Type B pancreatic cell (in vitro differentiated cells): Measurements from ENCODE around the gene TBC1D8. TPM values are rescaled to one million over a fixed set of nuclear protein-coding genes. Genes with fewer than 3 reads are reported as not detected.

Experiments used
- DNase-seq: peaks from one replicate; pipeline ENCODE4 v3.0.0; 2021; ENCODE audit warnings: mixed read lengths; ENCODE audit not compliant: unreplicated experiment; ENCODE audit errors: extremely low spot score
- H3K27ac Mint-ChIP-seq: 2 replicates; pipeline ENCODE4 v1.8.0; 2021; ENCODE audit warnings: mild to moderate bottlenecking, mixed read lengths
- H3K27me3 Mint-ChIP-seq: 2 replicates; pipeline ENCODE4 v1.8.0; 2021; ENCODE audit warnings: mixed read lengths
- H3K36me3 Mint-ChIP-seq: 2 replicates; pipeline ENCODE4 v1.8.0; 2021; ENCODE audit warnings: mixed read lengths
- H3K4me1 Mint-ChIP-seq: one replicate; pipeline ENCODE4 v1.8.0; 2021; ENCODE audit warnings: mixed read lengths; ENCODE audit not compliant: unreplicated experiment
- H3K4me3 Mint-ChIP-seq: 2 replicates; pipeline ENCODE4 v1.8.0; 2021; ENCODE audit warnings: mild to moderate bottlenecking, mixed read lengths
- H3K9me3 Mint-ChIP-seq: 2 replicates; pipeline ENCODE4 v1.8.0; 2021; ENCODE audit warnings: mixed read lengths
- total RNA-seq: library from RNA; stranded (reverse); gene quantifications from 2 replicates; pipeline ENCODE4 v1.2.1, GENCODE V29; 2021; ENCODE audit warnings: low replicate concordance
- TF ChIP-seq, protein P1 (sequence below): fragments of 200-600 bp; sonication (generic); conservative IDR thresholded peaks from 2 replicates; pipeline ENCODE4 v1.5.0; 2021; ENCODE audit warnings: antibody characterized with exemption, mild to moderate bottlenecking

Gene TBC1D8
- total RNA-seq, 1 donor from 2014 or later: 20.1 TPM

DNA sequence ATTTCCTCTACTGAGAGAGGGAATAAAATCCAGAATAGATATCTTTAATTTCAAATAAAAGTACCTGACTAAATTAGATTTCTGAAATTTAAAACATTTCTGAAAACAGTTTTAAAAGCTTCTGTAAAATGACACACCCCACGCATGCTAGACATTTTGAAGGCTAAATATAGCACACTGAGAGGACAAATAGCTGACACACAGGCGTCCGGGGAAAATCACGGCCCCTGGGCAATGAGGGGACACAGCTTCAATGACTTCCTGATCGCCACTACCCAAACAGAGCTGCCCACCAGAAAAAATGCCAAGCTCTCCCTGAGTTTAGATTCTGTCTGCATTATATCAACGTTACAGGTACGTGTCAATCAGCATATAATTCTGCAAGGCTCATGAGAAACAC is 10.9 kb downstream of the TBC1D8 start:
- Mint-ChIP-seq H3K36me3 (no peaks in the 10 kb centered on the region), H3K4me1 (peaks cover 28% of the 10 kb centered on the region), H3K4me3 (no peak overlapping the region), H3K9me3 (peaks cover 6% of the 10 kb centered on the region), H3K27me3 (no peaks in the 10 kb centered on the region), H3K27ac (no peak overlapping the region)
- DNase-seq: no peak
- TF ChIP-seq, protein P1, sequence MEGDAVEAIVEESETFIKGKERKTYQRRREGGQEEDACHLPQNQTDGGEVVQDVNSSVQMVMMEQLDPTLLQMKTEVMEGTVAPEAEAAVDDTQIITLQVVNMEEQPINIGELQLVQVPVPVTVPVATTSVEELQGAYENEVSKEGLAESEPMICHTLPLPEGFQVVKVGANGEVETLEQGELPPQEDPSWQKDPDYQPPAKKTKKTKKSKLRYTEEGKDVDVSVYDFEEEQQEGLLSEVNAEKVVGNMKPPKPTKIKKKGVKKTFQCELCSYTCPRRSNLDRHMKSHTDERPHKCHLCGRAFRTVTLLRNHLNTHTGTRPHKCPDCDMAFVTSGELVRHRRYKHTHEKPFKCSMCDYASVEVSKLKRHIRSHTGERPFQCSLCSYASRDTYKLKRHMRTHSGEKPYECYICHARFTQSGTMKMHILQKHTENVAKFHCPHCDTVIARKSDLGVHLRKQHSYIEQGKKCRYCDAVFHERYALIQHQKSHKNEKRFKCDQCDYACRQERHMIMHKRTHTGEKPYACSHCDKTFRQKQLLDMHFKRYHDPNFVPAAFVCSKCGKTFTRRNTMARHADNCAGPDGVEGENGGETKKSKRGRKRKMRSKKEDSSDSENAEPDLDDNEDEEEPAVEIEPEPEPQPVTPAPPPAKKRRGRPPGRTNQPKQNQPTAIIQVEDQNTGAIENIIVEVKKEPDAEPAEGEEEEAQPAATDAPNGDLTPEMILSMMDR: no peak

DNA sequence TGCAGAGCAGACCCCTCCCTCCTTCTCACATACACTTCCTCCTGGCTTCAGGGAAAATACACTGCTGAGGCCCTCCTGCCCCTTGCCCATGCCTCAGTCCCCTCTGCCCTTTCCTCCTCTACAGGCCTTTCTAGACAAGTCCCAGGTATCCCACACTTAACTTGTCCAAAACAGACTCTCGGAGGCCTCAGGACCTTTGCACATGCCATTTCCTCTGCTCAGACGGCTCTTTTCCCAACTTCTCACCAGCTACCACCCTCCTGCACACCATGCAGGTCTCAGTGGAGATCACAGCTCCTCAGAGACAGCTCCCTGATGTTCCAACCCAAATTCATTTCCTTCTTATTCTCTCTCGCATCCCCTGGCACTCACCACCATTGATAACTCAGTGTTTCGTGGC is 11.7 kb downstream of the TBC1D8 start:
- Mint-ChIP-seq H3K27me3 (no peaks in the 10 kb centered on the region), H3K4me3 (no peak overlapping the region), H3K9me3 (peaks cover 6% of the 10 kb centered on the region), H3K36me3 (no peaks in the 10 kb centered on the region), H3K4me1 (peaks cover 24% of the 10 kb centered on the region), H3K27ac (no peak overlapping the region)
- DNase-seq: no peak
- TF ChIP-seq, protein P1: no peak

DNA sequence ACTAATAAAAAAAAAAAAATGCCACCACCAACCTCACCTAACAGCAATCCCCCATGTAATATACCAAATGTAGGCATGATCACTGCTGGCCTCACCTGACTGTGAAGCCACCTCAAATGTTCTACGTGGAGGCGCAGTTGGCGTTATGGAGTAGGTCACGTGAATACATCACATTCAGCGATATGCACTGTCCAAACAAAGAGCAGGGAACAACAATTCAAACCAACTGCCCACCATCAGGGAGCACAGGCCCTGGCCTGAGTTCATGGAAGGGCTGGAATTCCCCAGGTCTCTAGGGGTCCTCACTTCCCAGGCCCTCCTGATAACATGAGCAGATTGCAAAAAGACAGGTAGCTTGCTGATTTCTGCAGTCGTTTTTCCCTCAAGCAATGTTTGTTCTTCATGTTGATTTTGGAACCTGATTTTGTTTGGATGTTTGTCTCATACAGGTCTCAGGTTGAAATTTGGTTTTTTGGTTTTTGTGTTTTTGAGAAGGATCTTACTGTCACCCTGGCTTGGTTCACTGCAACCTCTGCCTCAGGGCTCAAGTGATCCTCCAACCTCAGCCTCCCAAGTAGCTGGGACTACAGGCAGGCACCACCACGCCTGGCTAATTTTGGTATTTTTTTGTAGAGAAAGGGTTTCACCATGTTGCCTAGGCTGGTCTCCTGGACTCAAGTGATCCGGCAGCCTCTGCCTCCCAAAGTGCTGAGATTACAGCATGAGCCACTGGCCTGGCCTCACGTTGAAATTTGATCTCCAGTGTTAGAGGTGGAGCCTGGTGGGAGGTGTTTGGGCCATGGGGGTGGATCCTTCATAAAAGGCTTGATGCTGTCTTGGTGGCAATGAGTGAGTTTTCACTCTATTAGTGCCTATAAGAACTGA is 15.5 kb downstream of the TBC1D8 start:
- no peak for DNase-seq
- H3K27me3 Mint-ChIP-seq: no peaks in the 10 kb centered on the region
- H3K4me1 Mint-ChIP-seq: peaks cover 11% of the 10 kb centered on the region
- H3K9me3 Mint-ChIP-seq: peaks cover 6% of the 10 kb centered on the region
- H3K36me3 Mint-ChIP-seq: no peaks in the 10 kb centered on the region
- no peak overlapping the region for H3K27ac Mint-ChIP-seq
- H3K4me3 Mint-ChIP-seq: no peak overlapping the region
- TF ChIP-seq, protein P1: no peak

DNA sequence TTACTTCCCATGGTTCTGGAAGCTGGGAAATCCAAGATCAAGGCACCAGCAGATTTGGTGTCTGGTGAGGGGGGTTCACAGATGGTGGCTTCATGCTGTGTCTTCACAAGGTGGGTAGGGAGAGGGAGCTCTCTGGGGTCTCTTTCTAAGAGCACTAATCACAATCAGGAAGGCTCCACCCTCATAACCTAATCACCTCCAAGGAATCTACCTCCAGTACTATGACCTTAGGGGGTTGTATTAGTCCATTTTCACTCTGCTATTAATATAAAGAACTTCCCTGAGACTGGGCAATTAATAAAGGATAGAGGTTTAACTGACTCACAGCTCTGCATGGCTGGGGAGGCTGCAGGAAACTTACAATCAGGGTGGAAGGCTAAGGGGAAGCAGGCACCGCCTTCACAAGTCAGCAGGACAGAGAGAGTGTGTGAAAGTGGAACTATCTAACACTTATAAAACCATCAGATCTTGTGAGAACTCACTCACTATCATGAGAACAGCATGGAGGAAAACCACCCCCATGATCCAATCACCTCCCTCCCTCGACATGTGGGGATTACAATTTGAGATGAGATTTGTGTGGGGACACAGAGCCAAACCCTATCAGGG is 17.6 kb downstream of the TBC1D8 start:
- DNase-seq: no peak
- TF ChIP-seq, protein P1: no peak
- Mint-ChIP-seq H3K9me3 (peaks cover 3% of the 10 kb centered on the region), H3K27me3 (no peaks in the 10 kb centered on the region), H3K4me3 (no peak overlapping the region), H3K36me3 (peaks cover 3% of the 10 kb centered on the region), H3K27ac (no peak overlapping the region), H3K4me1 (peaks cover 3% of the 10 kb centered on the region)

DNA sequence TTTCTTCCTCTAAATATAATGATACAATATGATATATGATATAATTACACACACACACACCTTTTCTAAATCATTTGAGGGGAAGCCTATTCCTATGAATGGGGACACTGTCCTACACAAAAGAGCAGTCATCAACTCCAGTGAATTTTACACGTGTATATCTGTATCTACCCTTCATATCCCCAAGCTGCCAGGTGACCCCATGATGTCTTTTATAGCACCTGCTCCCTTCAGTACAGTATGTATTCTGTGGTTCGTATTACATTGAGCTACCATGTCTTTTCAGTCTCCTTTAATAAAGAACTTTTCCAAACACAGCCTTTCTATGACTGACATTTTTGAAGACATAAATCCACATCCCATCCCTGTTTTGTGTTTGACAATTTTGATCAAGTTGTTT is 19.0 kb downstream of the TBC1D8 start:
- Mint-ChIP-seq H3K27ac (no peak overlapping the region), H3K9me3 (peaks cover 5% of the 10 kb centered on the region), H3K4me3 (no peak overlapping the region), H3K4me1 (peaks cover 14% of the 10 kb centered on the region), H3K27me3 (no peaks in the 10 kb centered on the region), H3K36me3 (peaks cover 4% of the 10 kb centered on the region)
- DNase-seq: no peak
- TF ChIP-seq, protein P1: no peak
